B cell (primary cell): ENCODE data around the gene ANKRD10. TPM values are rescaled to one million over a fixed set of nuclear protein-coding genes. Genes with fewer than 3 reads are reported as not detected.
A peak's percentile ranks its signal among the peaks of the same experiment; 100 is the strongest.

Source experiments
- ATAC-seq: fragments of 200-7000 bp; cut with Tn5 transposase; one replicate; pipeline ENCODE4 v1.10.0; 2021; ENCODE audit warnings: low read depth, mild to moderate bottlenecking, moderate number of reproducible peaks, moderate library complexity
- CTCF ChIA-PET: fragments of 350-600 bp; sonication (Branson Sonifier 250); formaldehyde crosslinking; loops from one replicate; lab custom pipeline; 2021; ENCODE audit warnings: antibody characterized with exemption, inconsistent platforms; lab: Charles Lee
- POLR2A ChIA-PET: fragments of 350-600 bp; sonication (Branson Sonifier 250); formaldehyde crosslinking; loops from one replicate; lab custom pipeline; 2021; ENCODE audit warnings: antibody characterized with exemption; lab: Charles Lee
- DNase-seq: peaks from one replicate; pipeline ENCODE4 v3.0.0; 2013
- H2AFZ ChIP-seq: 2 replicates; pipeline ENCODE4 v1.6.1; 2012; ENCODE audit warnings: mild to moderate bottlenecking, low read depth, low read length; ENCODE audit not compliant: insufficient read depth, poor library complexity, severe bottlenecking
- H3K27ac ChIP-seq, 2 donors: 1 replicate in 1 of 2; 2 replicates in 1 of 2; pipeline ENCODE4 v1.5.1; 2012 to 2013; ENCODE audit warnings: low read length in 2 of 2, mild to moderate bottlenecking in 2 of 2, moderate library complexity in 1 of 2
- H3K27me3 ChIP-seq, 4 experiments: fragments of 200-600 bp in 1 of 4; sonication (generic) in 1 of 4; replicated peaks in 1 of 4; 1 replicate in 2 of 4; 2 replicates in 2 of 4; pipeline versions ENCODE4 v1.6.1 to v1.7.0; 2013 to 2016; ENCODE audit warnings: low read length in 3 of 4, mild to moderate bottlenecking in 2 of 4, mixed read lengths in 1 of 4, moderate library complexity in 1 of 4; ENCODE audit not compliant: insufficient read depth in 4 of 4, control insufficient read depth in 3 of 4; ENCODE audit errors: control extremely low read depth in 1 of 4
- H3K36me3 ChIP-seq, 2 experiments: replicated peaks in 1 of 2; 1 replicate in 1 of 2; 2 replicates in 1 of 2; pipeline versions ENCODE4 v1.6.1 to v1.7.1; 2013; ENCODE audit warnings: low read length in 1 of 2; ENCODE audit not compliant: insufficient read depth in 2 of 2, control insufficient read depth in 1 of 2; ENCODE audit errors: control extremely low read depth in 1 of 2, extremely low read depth in 1 of 2
- H3K4me1 ChIP-seq, 2 donors: fragments of 200-600 bp in 1 of 2; sonication (generic) in 1 of 2; 1 replicate in 1 of 2; 2 replicates in 1 of 2; pipeline versions ENCODE4 v1.5.1 to v1.6.1; 2013 to 2017; ENCODE audit warnings: low read length in 2 of 2; ENCODE audit not compliant: control insufficient read depth in 2 of 2, insufficient read depth in 2 of 2
- H3K4me2 ChIP-seq: replicated peaks from 2 replicates; pipeline ENCODE3; 2012; ENCODE audit warnings: mild to moderate bottlenecking, low read depth, low read length; ENCODE audit not compliant: poor library complexity, severe bottlenecking
- H3K4me3 ChIP-seq, 5 experiments: fragments of 200-600 bp in 1 of 5; sonication (generic) in 1 of 5; 1 replicate in 3 of 5; 2 replicates in 2 of 5; pipeline versions ENCODE4 v1.5.1 to v1.7.0; 2011 to 2016; ENCODE audit warnings: low read length in 4 of 5, mild to moderate bottlenecking in 4 of 5, low read depth in 2 of 5, control low read depth in 1 of 5, moderate library complexity in 1 of 5; ENCODE audit not compliant: insufficient read depth in 1 of 5; ENCODE audit errors: control extremely low read depth in 1 of 5, extremely low read depth in 1 of 5
- H3K79me2 ChIP-seq: fragments of 200-600 bp; sonication (generic); one replicate; pipeline ENCODE4 v1.6.0; 2016; ENCODE audit warnings: low read length; ENCODE audit not compliant: control insufficient read depth, insufficient read depth
- H3K9ac ChIP-seq: fragments of 200-600 bp; sonication (generic); 2 replicates; pipeline ENCODE4 v1.6.1; 2017; ENCODE audit warnings: mild to moderate bottlenecking, low read length, moderate library complexity
- H3K9me3 ChIP-seq, 3 donors: one replicate each; pipeline versions ENCODE4 v1.6.1 to v1.7.1; 2013; ENCODE audit warnings: low read length in 2 of 3; ENCODE audit not compliant: control insufficient read depth in 2 of 3, insufficient read depth in 1 of 3; ENCODE audit errors: control extremely low read depth in 1 of 3
- H4K20me1 ChIP-seq: 2 replicates; pipeline ENCODE4 v1.6.0; 2012; ENCODE audit warnings: mild to moderate bottlenecking, low read length; ENCODE audit not compliant: insufficient read depth, control insufficient read depth, poor library complexity, severe bottlenecking
- H3K27ac Mint-ChIP-seq: one replicate; pipeline ENCODE4 v1.8.0; 2021; ENCODE audit warnings: mixed read lengths
- H3K27me3 Mint-ChIP-seq: one replicate; pipeline ENCODE4 v1.8.0; 2021; ENCODE audit warnings: mixed read lengths
- H3K4me1 Mint-ChIP-seq: one replicate; pipeline ENCODE4 v1.8.0; 2021; ENCODE audit warnings: mixed read lengths
- H3K4me3 Mint-ChIP-seq: one replicate; pipeline ENCODE4 v1.8.0; 2021; ENCODE audit warnings: mixed read lengths
- H3K9me3 Mint-ChIP-seq: one replicate; pipeline ENCODE4 v1.8.0; 2022; ENCODE audit warnings: mixed read lengths; ENCODE audit not compliant: insufficient read depth
- EZH2 ChIP-seq: IDR thresholded peaks from 2 replicates; pipeline ENCODE4 v1.6.1; 2012; ENCODE audit warnings: borderline replicate concordance, low read depth, mild to moderate bottlenecking, moderate library complexity, low read length; ENCODE audit not compliant: insufficient read depth, poor library complexity, severe bottlenecking
- WGBS: methylation state at CpG from one replicate; pipeline ENCODE4 v1.1.5; 2013; ENCODE audit warnings: missing lambda C conversion rate; ENCODE audit not compliant: insufficient coverage; 5-methylcytosine and 5-hydroxymethylcytosine counted together
- intact Hi-C: fragments of 100-400 bp; cut with micrococcal nuclease; formaldehyde crosslinking; loops from one replicate; pipeline ENCODE4 v1.10.0; 2022
- polyA plus RNA-seq: library from polyadenylated mRNA; depleted of rRNA; stranded (reverse); fragments of >200 nt; gene quantifications from 2 replicates; pipeline ENCODE4 v1.2.3, GENCODE V29; 2012
- total RNA-seq, 2 donors: library from RNA; stranded (reverse); fragments of 120-200 nt in 1 of 2; gene quantifications; 1 replicate in 1 of 2; 2 replicates in 1 of 2; pipeline versions ENCODE4 v1.2.3 to v1.2.4, GENCODE V29; 2013 to 2022
- TF ChIP-seq, protein P1 (sequence below): fragments of 200-600 bp; IDR thresholded peaks from one replicate; pipeline ENCODE4 v1.8.0; 2022; ENCODE audit warnings: antibody characterized with exemption, mild to moderate bottlenecking

Gene ANKRD10
- total and polyA plus RNA-seq, 2 donors (not counting 1 experiment from before 2014, with no cell fraction given): 142 to 256 TPM

- H3K27me3 ChIP-seq: peaks cover 0 to 20% (median 6%) of the 10 kb centered on the region in 4 experiments
- ChIA-PET POLR2A (interaction anchor here (0.6 kb wide), 1 partner anchor 336 kb away, joined by 4 read pairs; no protein-coding TSS in a partner anchor), CTCF (no interaction called here)
- peak overlapping the region; percentile 73 for H3K4me2 ChIP-seq
- intact Hi-C loops: loop anchor here (5.0 kb wide), 1 partner anchor 37 kb away; no protein-coding TSS in a partner anchor
- TF ChIP-seq, protein P1, sequence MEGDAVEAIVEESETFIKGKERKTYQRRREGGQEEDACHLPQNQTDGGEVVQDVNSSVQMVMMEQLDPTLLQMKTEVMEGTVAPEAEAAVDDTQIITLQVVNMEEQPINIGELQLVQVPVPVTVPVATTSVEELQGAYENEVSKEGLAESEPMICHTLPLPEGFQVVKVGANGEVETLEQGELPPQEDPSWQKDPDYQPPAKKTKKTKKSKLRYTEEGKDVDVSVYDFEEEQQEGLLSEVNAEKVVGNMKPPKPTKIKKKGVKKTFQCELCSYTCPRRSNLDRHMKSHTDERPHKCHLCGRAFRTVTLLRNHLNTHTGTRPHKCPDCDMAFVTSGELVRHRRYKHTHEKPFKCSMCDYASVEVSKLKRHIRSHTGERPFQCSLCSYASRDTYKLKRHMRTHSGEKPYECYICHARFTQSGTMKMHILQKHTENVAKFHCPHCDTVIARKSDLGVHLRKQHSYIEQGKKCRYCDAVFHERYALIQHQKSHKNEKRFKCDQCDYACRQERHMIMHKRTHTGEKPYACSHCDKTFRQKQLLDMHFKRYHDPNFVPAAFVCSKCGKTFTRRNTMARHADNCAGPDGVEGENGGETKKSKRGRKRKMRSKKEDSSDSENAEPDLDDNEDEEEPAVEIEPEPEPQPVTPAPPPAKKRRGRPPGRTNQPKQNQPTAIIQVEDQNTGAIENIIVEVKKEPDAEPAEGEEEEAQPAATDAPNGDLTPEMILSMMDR: no peak
- no peak for TF ChIP-seq EZH2
- H3K79me2 ChIP-seq: no peaks in the 10 kb centered on the region
- no peak overlapping the region for H3K4me3 ChIP-seq
- peaks cover 18 to 20% of the 10 kb centered on the region in 2 donors for H3K4me1 ChIP-seq
- peak overlapping the region; percentile 53 for H3K9ac ChIP-seq
- peaks cover 0 to 9% (median 0%) of the 10 kb centered on the region in 3 donors for H3K9me3 ChIP-seq
- peak; percentile 53 for ATAC-seq
- Mint-ChIP-seq H3K9me3 (no peaks in the 10 kb centered on the region), H3K4me3 (peak overlapping the region; percentile 75), H3K4me1 (peaks cover 11% of the 10 kb centered on the region), H3K27ac (no peak overlapping the region), H3K27me3 (peaks cover 15% of the 10 kb centered on the region)
- peak overlapping the region; percentile 51 for H2AFZ ChIP-seq
- no peaks in the 10 kb centered on the region for H4K20me1 ChIP-seq
- 8% methylated on average over 3 of the region's 8 CpGs for WGBS
- no peak overlapping the region for H3K27ac ChIP-seq
- H3K36me3 ChIP-seq: peaks cover 0 to 4% of the 10 kb centered on the region in 2 experiments
- DNase-seq: peak; percentile 46
Measured at GRCh38 chr13:110875241-110875640, 39.6 kb downstream of the ANKRD10 start.

DNA sequence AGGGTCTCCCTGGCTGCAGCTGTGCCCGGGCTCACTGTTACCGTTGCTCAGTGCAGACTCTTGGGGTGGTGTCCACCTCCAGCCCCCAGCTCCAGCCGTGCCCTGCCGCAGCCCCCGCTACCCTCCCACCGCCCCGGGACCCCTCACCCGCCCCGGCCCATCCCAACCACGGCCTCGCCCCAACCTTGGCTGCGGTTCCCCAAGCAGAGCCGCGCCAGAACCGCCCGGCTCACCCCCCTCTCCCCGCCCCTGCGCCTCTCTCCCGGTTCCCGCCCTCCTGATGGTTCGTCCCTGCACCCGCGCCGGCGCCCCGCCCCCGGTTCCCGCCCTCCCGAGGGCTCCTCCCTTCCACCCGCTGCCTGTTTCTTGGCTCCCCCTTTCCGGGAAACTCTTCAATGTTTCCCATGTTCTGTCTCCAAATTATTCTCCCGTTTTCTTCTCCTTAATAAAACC, 40.3 kb downstream of the ANKRD10 start:
- TF ChIP-seq, protein P1: no peak
- TF ChIP-seq EZH2: no peak
- peak overlapping the region; percentile 53 for H3K9ac ChIP-seq
- Mint-ChIP-seq H3K27me3 (peaks cover 17% of the 10 kb centered on the region), H3K27ac (no peak overlapping the region), H3K9me3 (no peaks in the 10 kb centered on the region), H3K4me1 (peaks cover 11% of the 10 kb centered on the region), H3K4me3 (peak overlapping the region; percentile 75)
- peaks cover 0 to 2% of the 10 kb centered on the region in 2 experiments for H3K36me3 ChIP-seq
- POLR2A ChIA-PET: no interaction called here
- H3K4me3 ChIP-seq: peak overlapping the region in 3 of 5 experiments; percentile 30 to 53 (median 34)
- no peak overlapping the region for H3K27ac ChIP-seq
- peaks cover 0 to 27% (median 8%) of the 10 kb centered on the region in 4 experiments for H3K27me3 ChIP-seq
- intact Hi-C loops: no loop called here
- peaks cover 18 to 20% of the 10 kb centered on the region in 2 donors for H3K4me1 ChIP-seq
- CTCF ChIA-PET: no interaction called here
- peak overlapping the region; percentile 73 for H3K4me2 ChIP-seq
- H3K79me2 ChIP-seq: no peaks in the 10 kb centered on the region
- peak overlapping the region; percentile 51 for H2AFZ ChIP-seq
- WGBS: 2% methylated on average over 25 of the region's 32 CpGs
- DNase-seq: peak; percentile 27
- no peaks in the 10 kb centered on the region for H4K20me1 ChIP-seq
- ATAC-seq: peak; percentile 73
- H3K9me3 ChIP-seq: peaks cover 0 to 9% (median 0%) of the 10 kb centered on the region in 3 donors
